HG03196 (cell line): ENCODE measurements around the gene GABRB3.

ENCODE experiments used
- ATAC-seq: cut with Tn5 transposase; IDR thresholded peaks from one replicate; pipeline ENCODE4 v1.9.1; 2021; ENCODE audit not compliant: unreplicated experiment

Gene GABRB3

DNA sequence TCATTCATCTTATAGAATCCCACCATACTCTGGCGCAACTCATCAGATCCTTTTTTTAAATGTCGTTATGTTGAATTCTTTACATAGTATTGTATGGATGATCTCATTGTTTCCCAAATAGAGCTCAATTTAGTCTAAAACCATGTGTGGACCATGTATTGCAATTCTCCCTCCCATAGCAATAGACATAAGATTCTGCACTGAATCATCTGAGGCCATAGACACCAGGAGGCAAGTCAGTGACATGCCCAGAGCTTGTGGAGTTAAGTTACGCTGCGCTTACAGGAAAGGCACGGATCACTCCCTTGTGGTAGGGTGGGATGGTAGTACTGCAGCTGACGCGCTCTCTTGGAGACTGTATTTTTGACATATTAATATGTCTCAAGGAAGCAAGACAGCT lies 211.0 kb downstream of the GABRB3 start:
- ATAC-seq, result no peak

DNA sequence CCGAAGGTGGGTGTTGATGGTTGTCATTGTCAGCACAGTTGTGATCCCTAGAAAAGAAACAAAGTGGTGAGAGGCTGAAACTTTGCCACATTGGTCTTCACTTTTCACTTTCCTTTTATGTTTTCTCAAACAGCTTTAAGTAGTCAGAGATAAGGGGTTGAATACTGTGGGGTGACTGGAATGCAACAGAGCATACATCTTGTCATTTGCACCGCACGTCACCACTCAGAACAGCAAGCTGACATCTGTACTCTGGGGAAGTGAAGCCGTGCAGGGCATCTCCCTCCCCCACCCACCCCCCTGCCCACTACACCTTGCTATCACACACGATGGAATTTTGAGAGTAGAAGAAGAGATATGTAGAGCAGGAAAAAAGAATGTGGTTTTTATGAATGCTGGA lies 211.7 kb downstream of the GABRB3 start:
- no peak for ATAC-seq

DNA sequence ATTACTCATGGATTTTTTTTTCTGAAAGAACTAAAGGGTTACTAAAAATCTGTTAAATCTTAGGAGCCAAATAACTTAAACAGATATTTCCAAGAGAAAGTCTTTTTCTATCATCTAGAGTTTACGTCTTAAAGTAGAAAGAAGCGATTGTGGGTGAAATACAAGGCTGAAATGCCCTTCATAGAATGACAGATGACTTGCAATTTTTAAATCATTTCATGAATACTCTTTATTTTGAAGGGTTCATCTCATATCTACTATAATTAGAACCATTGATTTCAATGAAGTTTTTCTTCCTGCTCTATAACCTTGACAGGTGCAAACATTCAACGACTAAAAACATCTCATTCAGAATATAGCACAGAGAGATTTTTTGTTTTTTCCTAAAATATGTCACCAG lies 217.0 kb downstream of the GABRB3 start:
- ATAC-seq, result no peak

DNA sequence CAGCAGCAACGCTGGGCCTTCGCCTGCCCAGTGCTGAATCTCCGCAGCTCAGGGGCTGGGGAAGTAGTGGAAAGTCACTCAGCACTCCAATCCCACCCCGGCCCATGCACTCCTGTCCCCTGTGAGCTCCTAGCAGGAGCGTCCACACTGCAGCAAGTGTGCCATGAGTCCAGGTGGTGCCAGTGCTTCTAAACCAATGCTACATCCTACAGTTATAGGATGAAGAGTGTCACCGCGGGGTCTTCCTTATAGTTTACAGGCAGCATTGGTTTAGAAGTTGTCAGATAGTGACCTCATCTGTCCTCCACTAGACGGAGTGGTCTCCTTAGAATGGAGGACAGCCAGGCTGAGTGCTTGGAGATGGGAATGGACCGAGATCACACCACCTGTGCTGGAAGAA lies 221.4 kb downstream of the GABRB3 start:
- ATAC-seq, result no peak

DNA sequence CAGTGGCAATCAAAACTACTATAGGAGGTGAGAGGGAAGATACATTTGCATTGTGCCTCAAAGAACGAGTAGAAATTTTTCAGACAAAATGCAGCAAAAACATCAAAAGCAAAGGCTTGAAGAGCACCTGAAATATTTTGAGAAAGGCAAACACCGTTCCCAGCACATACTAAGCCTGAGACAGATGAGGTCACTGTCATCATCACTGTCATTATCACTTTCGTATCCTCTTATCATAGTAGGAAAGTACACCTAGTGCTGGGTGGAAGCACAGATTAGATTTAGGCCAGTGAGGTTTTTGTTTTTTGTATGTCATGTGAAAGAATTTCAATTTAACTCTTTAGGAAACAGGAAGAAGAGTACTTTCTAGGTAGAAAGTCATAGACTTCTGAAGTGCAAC lies 222.0 kb downstream of the GABRB3 start:
- ATAC-seq, result no peak

DNA sequence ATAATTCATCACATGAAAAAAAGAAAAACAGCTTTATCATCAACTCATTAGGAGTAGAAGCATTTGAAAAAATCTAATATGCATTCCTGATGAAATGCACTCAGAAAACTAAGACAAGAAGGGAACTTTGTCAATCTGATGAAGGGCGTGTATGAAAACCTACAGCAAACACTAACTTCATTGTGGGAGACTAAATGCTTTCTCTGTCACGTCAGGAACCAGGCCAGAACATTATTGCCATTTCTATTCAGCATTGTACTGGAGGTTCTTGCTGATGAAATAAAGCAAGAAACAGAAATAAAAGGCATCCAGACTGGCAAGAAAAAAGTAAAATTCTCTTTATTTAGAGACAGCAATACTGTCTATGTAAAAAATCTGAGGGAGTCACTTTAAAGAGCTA lies 235.2 kb downstream of the GABRB3 start:
- ATAC-seq, result no peak

DNA sequence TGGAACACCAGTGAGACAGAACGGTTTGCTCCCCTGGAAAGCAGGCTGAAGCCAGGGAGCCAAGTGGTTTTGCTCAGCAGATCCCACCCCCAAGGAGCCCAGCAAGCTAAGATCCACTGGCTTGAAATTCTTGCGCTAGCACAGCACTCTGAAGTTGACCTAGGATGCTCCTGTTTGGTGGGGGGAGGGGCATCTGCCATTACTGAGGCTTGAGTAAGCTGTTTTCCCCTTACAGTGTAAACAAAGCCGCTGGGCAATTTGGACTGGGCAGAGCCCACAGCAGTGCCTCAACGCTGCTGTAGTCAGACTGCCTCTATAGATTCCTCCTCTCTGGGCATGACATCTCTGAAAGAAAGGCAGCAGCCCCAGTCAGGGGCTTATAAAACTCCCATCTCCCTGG lies 241.4 kb downstream of the GABRB3 start:
- no peak for ATAC-seq

DNA sequence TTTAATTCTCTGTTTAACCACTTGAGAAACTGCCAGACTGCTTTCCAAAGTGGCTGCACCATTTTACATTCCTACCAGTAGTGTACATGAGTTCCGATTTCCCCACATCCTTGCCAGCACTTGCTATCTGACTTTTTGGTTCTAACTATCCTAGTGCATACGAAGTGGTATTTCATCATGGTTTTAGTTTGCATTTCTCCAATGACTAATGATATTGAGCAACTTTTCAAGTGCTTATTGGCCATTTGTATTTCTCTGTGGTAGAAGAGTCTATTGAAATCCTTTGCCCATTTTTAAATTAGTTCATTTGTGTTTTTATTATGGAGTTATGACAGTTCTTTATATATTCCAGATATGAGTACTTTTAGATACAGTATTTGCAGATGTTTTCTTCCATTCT lies 247.8 kb downstream of the GABRB3 start:
- no peak for ATAC-seq

DNA sequence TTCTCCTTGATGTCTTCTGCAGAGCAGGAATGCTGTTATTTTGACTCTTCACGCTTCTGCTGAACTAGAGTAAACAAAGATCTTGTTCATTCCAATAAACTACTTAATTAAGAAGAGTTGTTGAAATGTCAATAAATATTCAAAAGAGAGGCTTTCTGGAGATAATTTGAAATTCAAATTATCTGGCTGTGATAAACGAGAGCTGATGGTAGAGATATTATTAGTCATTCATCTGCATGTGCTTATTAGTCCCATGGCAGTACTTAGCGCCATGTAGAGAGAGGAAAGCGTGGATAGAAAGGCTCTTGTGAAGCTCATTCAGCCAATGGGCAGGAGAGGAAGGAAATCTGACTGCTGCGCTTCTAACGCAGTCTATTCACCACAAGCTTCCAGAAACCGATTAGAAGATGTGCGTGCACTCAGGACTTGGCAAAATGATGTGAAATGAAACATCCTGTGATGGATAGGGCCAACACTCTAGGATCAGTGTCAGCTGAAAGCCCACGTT lies 251.1 kb downstream of the GABRB3 start:
- no peak for ATAC-seq

DNA sequence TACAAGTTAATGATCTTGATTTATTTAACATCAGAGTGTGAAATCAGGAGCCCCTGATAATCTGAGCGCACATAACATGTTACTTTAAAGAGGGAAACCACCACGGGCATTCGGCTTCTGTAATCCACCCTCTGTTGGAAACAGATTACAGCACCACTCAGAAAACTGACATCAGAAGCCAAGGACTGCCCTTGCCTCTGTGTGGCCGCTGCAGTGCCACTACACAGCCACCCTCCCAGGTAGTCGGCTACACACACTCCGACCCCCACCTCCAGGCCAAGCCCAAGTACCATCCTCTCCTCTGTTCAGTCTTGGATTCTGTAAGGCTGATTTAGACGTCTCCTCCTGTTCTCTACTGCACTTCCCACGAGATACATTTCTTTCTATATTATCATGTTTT lies 251.7 kb downstream of the GABRB3 start:
- ATAC-seq, result no peak

DNA sequence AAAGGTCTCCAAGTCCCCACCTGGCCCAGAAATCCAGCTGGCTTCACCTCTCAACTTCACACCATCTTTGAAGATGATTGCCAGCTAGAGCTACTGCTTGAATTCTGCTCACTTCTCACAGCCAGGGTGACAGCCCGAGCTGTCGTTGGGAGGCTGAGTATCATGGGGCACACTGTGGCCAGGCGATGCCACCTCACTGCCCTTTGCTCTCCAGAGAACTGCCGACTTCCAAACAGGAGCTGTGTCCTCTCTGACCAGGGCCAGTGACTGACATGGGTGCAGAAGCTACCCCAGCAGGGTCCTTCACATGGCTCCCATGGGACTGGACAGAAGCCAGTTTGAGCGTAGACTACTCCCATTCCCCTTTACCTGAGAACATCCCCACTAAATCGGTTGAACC lies 254.0 kb downstream of the GABRB3 start:
- no peak for ATAC-seq

DNA sequence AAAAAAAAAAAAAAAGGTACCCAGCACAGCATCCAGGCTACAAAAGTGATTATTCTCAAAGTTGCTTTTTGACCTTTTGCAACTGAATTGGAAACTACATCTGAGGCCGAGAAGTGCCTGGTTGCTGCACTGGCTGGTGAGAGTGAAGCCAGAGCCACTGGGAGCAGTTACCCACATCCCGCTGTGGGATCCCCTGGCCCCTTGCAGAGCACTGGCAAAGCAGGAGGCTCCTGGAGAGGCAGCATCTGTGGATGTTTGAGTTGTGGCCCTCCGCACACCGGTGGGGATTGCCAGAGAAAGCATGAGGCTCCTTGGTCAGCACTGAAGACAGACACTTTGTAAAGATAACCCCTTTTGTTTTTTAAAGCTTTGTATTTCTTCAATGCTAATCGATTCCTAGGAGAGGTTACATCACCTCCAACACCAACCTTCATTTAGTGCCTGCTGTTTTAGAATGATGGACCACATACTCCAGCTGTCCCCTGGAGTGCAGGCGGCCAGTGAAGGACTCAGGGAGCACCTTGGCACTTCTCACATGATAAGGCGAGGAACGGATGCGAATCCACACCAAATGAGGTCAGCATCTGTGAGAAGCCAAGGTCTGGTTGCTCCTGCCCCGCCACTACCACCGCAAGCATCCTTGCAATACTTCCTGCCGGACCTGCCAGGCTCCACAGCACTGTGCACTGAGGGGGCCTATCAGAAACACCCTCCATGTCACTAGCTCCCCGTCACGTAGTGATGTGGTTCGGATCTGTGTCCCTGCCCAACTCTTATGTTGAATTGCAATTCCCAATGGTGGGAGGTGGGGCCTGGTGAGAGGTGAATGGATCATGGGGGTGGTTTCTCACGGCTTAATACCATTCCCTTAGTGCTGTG lies 256.5 kb downstream of the GABRB3 start:
- ATAC-seq, result no peak

DNA sequence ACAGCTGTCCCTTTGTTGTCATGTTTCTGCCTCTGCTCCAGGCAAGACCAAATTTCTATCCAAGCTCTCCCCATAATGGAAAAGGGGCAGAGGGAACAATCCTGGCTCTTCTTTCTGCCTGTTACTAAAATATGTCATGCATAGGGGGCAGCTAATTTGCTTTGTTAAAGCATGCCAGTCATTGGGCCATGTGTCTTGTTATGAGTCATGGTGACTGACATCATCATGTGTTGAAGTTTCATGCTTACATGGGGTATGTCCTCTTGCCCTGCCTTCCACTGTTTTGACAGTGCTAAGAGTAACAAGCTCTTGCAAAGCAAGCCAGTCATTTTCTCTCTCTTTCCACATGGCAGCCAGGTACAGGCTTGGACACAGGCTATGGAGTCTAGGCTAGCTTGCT lies 268.9 kb downstream of the GABRB3 start:
- ATAC-seq, result no peak
